H9 (cell line): Measurements from ENCODE around the gene NTPCR. TPM values are rescaled to one million over a fixed set of nuclear protein-coding genes. Genes with fewer than 3 reads are reported as not detected.

Experiments
- DNase-seq: peaks from one replicate; pipeline ENCODE4 v3.0.0-alpha.2; 2017
- H2AFZ ChIP-seq: one replicate; pipeline ENCODE4 v1.6.1; 2013; ENCODE audit warnings: mild to moderate bottlenecking, low read length, control low read depth, moderate library complexity
- H2AK5ac ChIP-seq: 2 replicates; pipeline ENCODE4 v1.6.1; 2013; ENCODE audit warnings: low read length, control low read depth, mixed read lengths; ENCODE audit not compliant: insufficient read length
- H2BK120ac ChIP-seq: one replicate; pipeline ENCODE4 v1.6.1; 2013; ENCODE audit warnings: low read depth, mild to moderate bottlenecking, low read length, control low read depth, inconsistent platforms; ENCODE audit not compliant: poor library complexity, severe bottlenecking
- H2BK12ac ChIP-seq: 2 replicates; pipeline ENCODE4 v1.6.1; 2013; ENCODE audit warnings: low read length, control low read depth, mixed read lengths, low read depth; ENCODE audit not compliant: insufficient read length
- H2BK15ac ChIP-seq: 2 replicates; pipeline ENCODE4 v1.6.1; 2013; ENCODE audit warnings: low read depth, low read length, control low read depth
- H2BK20ac ChIP-seq: one replicate; pipeline ENCODE4 v1.6.1; 2013; ENCODE audit warnings: low read depth, mild to moderate bottlenecking, low read length, control low read depth, inconsistent platforms; ENCODE audit not compliant: poor library complexity, severe bottlenecking
- H2BK5ac ChIP-seq: 2 replicates; pipeline ENCODE4 v1.6.1; 2013; ENCODE audit warnings: low read length, control low read depth, mixed read lengths; ENCODE audit not compliant: insufficient read length
- H3K14ac ChIP-seq: 2 replicates; pipeline ENCODE4 v1.6.1; 2013; ENCODE audit warnings: low read length, control low read depth; ENCODE audit not compliant: insufficient read depth
- H3K18ac ChIP-seq: 2 replicates; pipeline ENCODE4 v1.6.1; 2013; ENCODE audit warnings: low read depth, mild to moderate bottlenecking, mixed read lengths, low read length, control low read depth; ENCODE audit not compliant: insufficient read length
- H3K23ac ChIP-seq: 2 replicates; pipeline ENCODE4 v1.6.1; 2013; ENCODE audit warnings: low read length, control low read depth, mixed read lengths, low read depth; ENCODE audit not compliant: insufficient read length
- H3K23me2 ChIP-seq: 2 replicates; pipeline ENCODE4 v1.6.1; 2013; ENCODE audit warnings: low read depth, mild to moderate bottlenecking, mixed read lengths, low read length, control low read depth; ENCODE audit not compliant: insufficient read length, poor library complexity, severe bottlenecking
- H3K27ac ChIP-seq: 2 replicates; pipeline ENCODE4 v1.5.1; 2013; ENCODE audit warnings: low read length, control low read depth, mixed read lengths, low read depth; ENCODE audit not compliant: insufficient read length
- H3K27me3 ChIP-seq: 2 replicates; pipeline ENCODE4 v1.6.1; 2013; ENCODE audit warnings: low read length, control low read depth, inconsistent platforms; ENCODE audit not compliant: insufficient read depth
- H3K4ac ChIP-seq: 2 replicates; pipeline ENCODE4 v1.6.1; 2013; ENCODE audit warnings: low read depth, mild to moderate bottlenecking, control low read depth, inconsistent platforms, low read length, moderate library complexity
- H3K4me1 ChIP-seq: 2 replicates; pipeline ENCODE4 v1.6.1; 2013; ENCODE audit warnings: low read length, control low read depth, inconsistent platforms; ENCODE audit not compliant: insufficient read depth
- H3K4me2 ChIP-seq: 2 replicates; pipeline ENCODE4 v1.6.1; 2013; ENCODE audit warnings: low read length, control low read depth, mixed read lengths; ENCODE audit not compliant: insufficient read length, insufficient read depth
- H3K56ac ChIP-seq: 2 replicates; pipeline ENCODE4 v1.6.1; 2013; ENCODE audit warnings: low read depth, mild to moderate bottlenecking, mixed read lengths, low read length, control low read depth; ENCODE audit not compliant: insufficient read length
- H3K79me1 ChIP-seq: 2 replicates; pipeline ENCODE4 v1.6.1; 2013; ENCODE audit warnings: low read depth, mild to moderate bottlenecking, moderate library complexity, low read length, control low read depth, inconsistent platforms; ENCODE audit not compliant: insufficient read depth, poor library complexity, severe bottlenecking
- H3K79me2 ChIP-seq: 2 replicates; pipeline ENCODE4 v1.6.1; 2013; ENCODE audit warnings: low read length, control low read depth, inconsistent platforms; ENCODE audit not compliant: insufficient read depth
- H3K9ac ChIP-seq: 2 replicates; pipeline ENCODE4 v1.6.1; 2013; ENCODE audit warnings: low read length, control low read depth, mixed read lengths; ENCODE audit not compliant: insufficient read length; ENCODE audit errors: extremely low read depth
- H3K9me3 ChIP-seq: one replicate; pipeline ENCODE4 v1.6.1; 2013; ENCODE audit warnings: low read depth, low read length, inconsistent platforms; ENCODE audit not compliant: control insufficient read depth
- H3T11ph ChIP-seq: one replicate; pipeline ENCODE4 v1.6.1; 2013; ENCODE audit warnings: mild to moderate bottlenecking, low read length, control low read depth, inconsistent platforms
- H4K20me1 ChIP-seq: one replicate; pipeline ENCODE4 v1.6.1; 2013; ENCODE audit not compliant: control insufficient read depth, insufficient read length, insufficient read depth
- H4K5ac ChIP-seq: 2 replicates; pipeline ENCODE4 v1.6.1; 2013; ENCODE audit warnings: low read depth, mild to moderate bottlenecking, mixed read lengths, low read length, control low read depth; ENCODE audit not compliant: insufficient read length
- H4K8ac ChIP-seq: replicated peaks from 2 replicates; pipeline ENCODE4 v1.6.1; 2013; ENCODE audit warnings: low read length, control low read depth, mixed read lengths, low read depth; ENCODE audit not compliant: insufficient read length
- H4K91ac ChIP-seq: 2 replicates; pipeline ENCODE4 v1.6.1; 2013; ENCODE audit warnings: low read depth, mild to moderate bottlenecking, moderate library complexity, mixed read lengths, low read length, control low read depth; ENCODE audit not compliant: insufficient read length
- H3K27ac Mint-ChIP-seq, 3 experiments: 2 replicates in 2 of 3; 3 replicates in 1 of 3; pipeline ENCODE4 v1.8.0; 2020 to 2021; ENCODE audit warnings: mixed read lengths in 3 of 3, mild to moderate bottlenecking in 1 of 3, moderate library complexity in 1 of 3
- H3K27me3 Mint-ChIP-seq: 2 replicates; pipeline ENCODE4 v1.8.0; 2021; ENCODE audit warnings: low read depth, mild to moderate bottlenecking, moderate library complexity, mixed read lengths
- H3K36me3 Mint-ChIP-seq, 3 experiments: 2 replicates in 2 of 3; 3 replicates in 1 of 3; pipeline ENCODE4 v1.8.0; 2020 to 2021; ENCODE audit warnings: low read depth in 3 of 3, mixed read lengths in 3 of 3; ENCODE audit not compliant: insufficient read depth in 1 of 3
- H3K4me1 Mint-ChIP-seq, 2 experiments: 2 replicates each; pipeline ENCODE4 v1.8.0; 2020; ENCODE audit warnings: mixed read lengths in 2 of 2
- H3K4me3 Mint-ChIP-seq, 2 experiments: 2 replicates in 1 of 2; 3 replicates in 1 of 2; pipeline ENCODE4 v1.8.0; 2020 to 2021; ENCODE audit warnings: mild to moderate bottlenecking in 2 of 2, mixed read lengths in 2 of 2, moderate library complexity in 1 of 2
- H3K9me3 Mint-ChIP-seq, 2 experiments: 2 replicates in 1 of 2; 3 replicates in 1 of 2; pipeline ENCODE4 v1.8.0; 2020; ENCODE audit warnings: mild to moderate bottlenecking in 2 of 2, mixed read lengths in 2 of 2, moderate library complexity in 1 of 2
- WGBS: extraction: QIAGEN DNeasy Blood & Tissue Kit; methylation state at CpG from one replicate; pipeline ENCODE4 v1.1.7; 2013; ENCODE audit warnings: missing lambda C conversion rate, low lambda C conversion rate, mixed read lengths; ENCODE audit not compliant: insufficient read length; ENCODE audit errors: extremely low coverage; 5-methylcytosine and 5-hydroxymethylcytosine counted together
- total RNA-seq: library from RNA; stranded (reverse); gene quantifications from 2 replicates; pipeline ENCODE4 v1.2.1, GENCODE V29; 2021
- TF ChIP-seq, protein P1 (sequence below): fragments of 200-600 bp; sonication (generic); conservative IDR thresholded peaks from 3 replicates; pipeline ENCODE4 v1.8.0; 2021; ENCODE audit warnings: antibody characterized with exemption, mild to moderate bottlenecking

NTPCR gene
- total RNA-seq, 1 experiment from 2014 or later: 87.4 TPM

DNA sequence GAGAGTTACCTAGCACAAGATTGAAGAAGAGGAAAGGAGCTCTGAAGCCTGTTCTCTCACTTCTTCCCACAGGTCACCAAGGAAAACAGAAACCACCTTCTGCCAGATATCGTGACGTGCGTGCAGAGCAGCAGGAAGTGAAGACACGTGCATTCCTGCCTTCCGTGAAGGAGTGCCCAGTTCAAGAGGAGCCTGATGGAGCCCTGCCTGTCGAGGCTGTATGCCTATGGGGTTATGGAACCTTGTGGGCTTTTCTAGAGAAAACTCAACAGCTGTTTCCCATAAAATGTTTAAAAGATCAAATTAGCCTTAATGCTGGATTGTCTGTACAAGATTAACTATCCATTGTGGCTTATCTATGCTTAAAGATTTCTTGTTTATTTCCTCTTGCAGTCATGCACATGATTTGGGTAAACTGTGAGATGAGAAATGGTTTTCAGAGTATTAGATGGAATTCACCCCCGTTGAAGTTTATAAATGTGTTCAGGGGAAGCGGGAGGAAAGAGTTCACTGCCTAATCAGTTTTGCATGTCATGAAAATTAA is 27.8 kb downstream of the NTPCR start:
- Histone ChIP-seq H2AK5ac (no peak overlapping the region), H4K8ac (no peak overlapping the region), H3K4me1 (no peaks in the 10 kb centered on the region), H4K5ac (no peak overlapping the region), H3T11ph (no peak overlapping the region), H3K23me2 (no peaks in the 10 kb centered on the region), H3K18ac (no peak overlapping the region), H3K4me2 (no peak overlapping the region), H3K9ac (no peak overlapping the region), H3K23ac (no peak overlapping the region), H4K91ac (no peak overlapping the region), H3K79me1 (no peaks in the 10 kb centered on the region), H2BK20ac (no peak overlapping the region), H4K20me1 (no peaks in the 10 kb centered on the region), H3K27ac (no peak overlapping the region), H3K9me3 (no peaks in the 10 kb centered on the region), H2BK5ac (no peak overlapping the region), H2BK15ac (no peak overlapping the region), H3K56ac (no peak overlapping the region), H3K79me2 (no peaks in the 10 kb centered on the region), H3K4ac (no peak overlapping the region), H2BK120ac (no peak overlapping the region), H2BK12ac (no peak overlapping the region), H3K27me3 (no peaks in the 10 kb centered on the region), H3K14ac (no peak overlapping the region), H2AFZ (no peak overlapping the region)
- Mint-ChIP-seq H3K27me3 (peaks cover 2% of the 10 kb centered on the region; the same call in 1 of the 2 replicates), H3K27ac (peak overlapping the region in 1 of 3 experiments; percentile 63; a peak in 1 of 7 replicates), H3K4me1 (peaks cover 8 to 10% of the 10 kb centered on the region in 2 experiments), H3K36me3 (peaks cover 23 to 50% (median 50%) of the 10 kb centered on the region in 3 experiments), H3K4me3 (no peak overlapping the region), H3K9me3 (peaks cover 3 to 7% of the 10 kb centered on the region in 2 experiments; a peak in 3 of 5 replicates)
- no CpG with 5 or more reads among the region's 8 CpGs for whole genome bisulfite sequencing
- DNase-seq: no peak
- TF ChIP-seq, protein P1, sequence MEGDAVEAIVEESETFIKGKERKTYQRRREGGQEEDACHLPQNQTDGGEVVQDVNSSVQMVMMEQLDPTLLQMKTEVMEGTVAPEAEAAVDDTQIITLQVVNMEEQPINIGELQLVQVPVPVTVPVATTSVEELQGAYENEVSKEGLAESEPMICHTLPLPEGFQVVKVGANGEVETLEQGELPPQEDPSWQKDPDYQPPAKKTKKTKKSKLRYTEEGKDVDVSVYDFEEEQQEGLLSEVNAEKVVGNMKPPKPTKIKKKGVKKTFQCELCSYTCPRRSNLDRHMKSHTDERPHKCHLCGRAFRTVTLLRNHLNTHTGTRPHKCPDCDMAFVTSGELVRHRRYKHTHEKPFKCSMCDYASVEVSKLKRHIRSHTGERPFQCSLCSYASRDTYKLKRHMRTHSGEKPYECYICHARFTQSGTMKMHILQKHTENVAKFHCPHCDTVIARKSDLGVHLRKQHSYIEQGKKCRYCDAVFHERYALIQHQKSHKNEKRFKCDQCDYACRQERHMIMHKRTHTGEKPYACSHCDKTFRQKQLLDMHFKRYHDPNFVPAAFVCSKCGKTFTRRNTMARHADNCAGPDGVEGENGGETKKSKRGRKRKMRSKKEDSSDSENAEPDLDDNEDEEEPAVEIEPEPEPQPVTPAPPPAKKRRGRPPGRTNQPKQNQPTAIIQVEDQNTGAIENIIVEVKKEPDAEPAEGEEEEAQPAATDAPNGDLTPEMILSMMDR: no peak
